ENCODE measurements around the gene SPO11.

DNA sequence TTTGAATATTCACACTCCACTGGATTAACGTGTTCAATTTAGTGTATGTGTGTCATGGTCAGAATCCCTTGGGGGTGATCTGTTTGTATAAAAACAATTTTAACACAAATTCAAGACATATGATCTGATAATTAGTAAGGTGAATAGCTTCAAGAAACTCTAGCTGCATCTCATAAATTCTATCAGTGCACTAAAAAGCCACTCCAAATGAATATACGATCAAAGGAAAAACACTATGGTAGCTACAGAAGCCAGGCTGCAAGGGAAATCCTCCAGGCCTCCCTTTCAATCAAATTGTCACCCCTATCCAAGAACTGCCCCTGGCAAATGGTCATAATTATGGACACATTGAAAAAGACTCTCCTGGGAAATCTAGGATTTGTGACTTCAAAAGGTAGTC lies 12.1 kb downstream of the SPO11 start:
- TF ChIP-seq, protein P1, sequence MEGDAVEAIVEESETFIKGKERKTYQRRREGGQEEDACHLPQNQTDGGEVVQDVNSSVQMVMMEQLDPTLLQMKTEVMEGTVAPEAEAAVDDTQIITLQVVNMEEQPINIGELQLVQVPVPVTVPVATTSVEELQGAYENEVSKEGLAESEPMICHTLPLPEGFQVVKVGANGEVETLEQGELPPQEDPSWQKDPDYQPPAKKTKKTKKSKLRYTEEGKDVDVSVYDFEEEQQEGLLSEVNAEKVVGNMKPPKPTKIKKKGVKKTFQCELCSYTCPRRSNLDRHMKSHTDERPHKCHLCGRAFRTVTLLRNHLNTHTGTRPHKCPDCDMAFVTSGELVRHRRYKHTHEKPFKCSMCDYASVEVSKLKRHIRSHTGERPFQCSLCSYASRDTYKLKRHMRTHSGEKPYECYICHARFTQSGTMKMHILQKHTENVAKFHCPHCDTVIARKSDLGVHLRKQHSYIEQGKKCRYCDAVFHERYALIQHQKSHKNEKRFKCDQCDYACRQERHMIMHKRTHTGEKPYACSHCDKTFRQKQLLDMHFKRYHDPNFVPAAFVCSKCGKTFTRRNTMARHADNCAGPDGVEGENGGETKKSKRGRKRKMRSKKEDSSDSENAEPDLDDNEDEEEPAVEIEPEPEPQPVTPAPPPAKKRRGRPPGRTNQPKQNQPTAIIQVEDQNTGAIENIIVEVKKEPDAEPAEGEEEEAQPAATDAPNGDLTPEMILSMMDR (IDR thresholded peaks at IDR 0.05): no peak
- TF ChIP-seq POLR2A (IDR thresholded peaks at IDR 0.05; ENCODE audit: low read depth): no peak
- TF ChIP-seq EP300 (IDR thresholded peaks at IDR 0.05): no peak
- no peak for TF ChIP-seq POLR2AphosphoS5 (IDR thresholded peaks at IDR 0.05)

Data from esophagus muscularis mucosa (tissue), 4 donors.